ENCODE measurements around the gene PEAK1. TPM values are rescaled to one million over a fixed set of nuclear protein-coding genes. Genes with fewer than 3 reads are reported as not detected.

The PEAK1 gene
- total RNA-seq, 2 donors from 2014 or later, result 38.0 to 41.4 TPM

- H3K4me1 Mint-ChIP-seq (ENCODE audit: low read depth in 2 of 2), result peaks cover 21 to 32% of the 10 kb centered on the region in 2 donors
- no peaks in the 10 kb centered on the region for H3K9me3 Mint-ChIP-seq
These were observed 20.6 kb upstream of the PEAK1 start for GRCh38 chr15:77440378-77440999.

GRCh38 chr15:77437264-77437663, 17.4 kb upstream of the PEAK1 start:
- Mint-ChIP-seq H3K4me3 (no peak overlapping the region), H3K9me3 (no peaks in the 10 kb centered on the region), H3K27ac (no peak overlapping the region), H3K27me3 (no peaks in the 10 kb centered on the region), H3K4me1 (ENCODE audit: low read depth in 2 of 2) (peaks cover 22 to 32% of the 10 kb centered on the region in 2 donors), H3K36me3 (no peaks in the 10 kb centered on the region)
- DNase-seq (ENCODE audit: low spot score), result no peak
- no peak for ATAC-seq

More at GRCh38 chr15:77440378-77440999, 20.6 kb upstream of the PEAK1 start:
- ATAC-seq, result peak; percentile 56 to 76
- H3K36me3 Mint-ChIP-seq, result no peaks in the 10 kb centered on the region
- H3K4me3 Mint-ChIP-seq, result no peak overlapping the region
- no peaks in the 10 kb centered on the region for H3K27me3 Mint-ChIP-seq
- no peak overlapping the region for H3K27ac Mint-ChIP-seq
- no peak for DNase-seq (ENCODE audit: low spot score)

- DNase-seq (ENCODE audit: low spot score) (no peak), ATAC-seq (no peak)
- Mint-ChIP-seq H3K4me1 (ENCODE audit: low read depth in 2 of 2) (peaks cover 22 to 32% of the 10 kb centered on the region in 2 donors), H3K36me3 (no peaks in the 10 kb centered on the region), H3K4me3 (no peak overlapping the region), H3K27me3 (no peaks in the 10 kb centered on the region), H3K27ac (no peak overlapping the region), H3K9me3 (no peaks in the 10 kb centered on the region)
These were observed 16.9 kb upstream of the PEAK1 start for GRCh38 chr15:77436822-77437221.

GRCh38 chr15:77430652-77431051, 10.7 kb upstream of the PEAK1 start:
- Mint-ChIP-seq H3K36me3 (peaks cover 4% of the 10 kb centered on the region), H3K27ac (peak overlapping the region; percentile 44 to 55), H3K4me1 (ENCODE audit: low read depth in 2 of 2) (peaks cover 25 to 27% of the 10 kb centered on the region in 2 donors), H3K9me3 (no peaks in the 10 kb centered on the region), H3K27me3 (no peaks in the 10 kb centered on the region), H3K4me3 (peak overlapping the region; percentile 16)
- no peak for DNase-seq (ENCODE audit: low spot score)
- peak in 1 of 2 donors; percentile 68 for ATAC-seq

GRCh38 chr15:77430213-77430612, 10.3 kb upstream of the PEAK1 start:
- peaks cover 25 to 32% of the 10 kb centered on the region in 2 donors for H3K4me1 Mint-ChIP-seq (ENCODE audit: low read depth in 2 of 2)
- DNase-seq (ENCODE audit: low spot score), result no peak
- H3K27me3 Mint-ChIP-seq, result no peaks in the 10 kb centered on the region
- H3K9me3 Mint-ChIP-seq, result no peaks in the 10 kb centered on the region
- ATAC-seq, result peak; percentile 76 to 93
- H3K36me3 Mint-ChIP-seq, result peaks cover 5% of the 10 kb centered on the region
- peak overlapping the region; percentile 44 to 55 for H3K27ac Mint-ChIP-seq
- H3K4me3 Mint-ChIP-seq, result peak overlapping the region; percentile 16

- H3K9me3 Mint-ChIP-seq, result no peaks in the 10 kb centered on the region
- peak overlapping the region; percentile 6 for H3K4me3 Mint-ChIP-seq
- H3K4me1 Mint-ChIP-seq (ENCODE audit: low read depth in 2 of 2), result peaks cover 29 to 53% of the 10 kb centered on the region in 2 donors
- peaks cover 9% of the 10 kb centered on the region for H3K36me3 Mint-ChIP-seq
- H3K27me3 Mint-ChIP-seq, result no peaks in the 10 kb centered on the region
- H3K27ac Mint-ChIP-seq, result peak overlapping the region; percentile 20 to 21
- DNase-seq (ENCODE audit: low spot score) (no peak), ATAC-seq (no peak)
These were observed 7.0 kb upstream of the PEAK1 start for GRCh38 chr15:77426871-77427270.

GRCh38 chr15:77426377-77426776, 6.5 kb upstream of the PEAK1 start:
- Mint-ChIP-seq H3K36me3 (peaks cover 9% of the 10 kb centered on the region), H3K9me3 (no peaks in the 10 kb centered on the region), H3K27ac (peak overlapping the region; percentile 20 to 21), H3K4me1 (ENCODE audit: low read depth in 2 of 2) (peaks cover 29 to 58% of the 10 kb centered on the region in 2 donors), H3K4me3 (peak overlapping the region; percentile 6), H3K27me3 (no peaks in the 10 kb centered on the region)
- DNase-seq (ENCODE audit: low spot score), result no peak
- ATAC-seq, result no peak

GRCh38 chr15:77425104-77425503, 5.2 kb upstream of the PEAK1 start:
- ATAC-seq (no peak), DNase-seq (ENCODE audit: low spot score) (no peak)
- H3K4me1 Mint-ChIP-seq (ENCODE audit: low read depth in 2 of 2), result peaks cover 25 to 57% of the 10 kb centered on the region in 2 donors
- H3K27ac Mint-ChIP-seq, result no peak overlapping the region
- H3K27me3 Mint-ChIP-seq, result no peaks in the 10 kb centered on the region
- H3K36me3 Mint-ChIP-seq, result peaks cover 9% of the 10 kb centered on the region
- H3K4me3 Mint-ChIP-seq, result no peak overlapping the region
- no peaks in the 10 kb centered on the region for H3K9me3 Mint-ChIP-seq

- peak overlapping the region; percentile 96 to 99 for H3K27ac Mint-ChIP-seq
- peaks cover 28 to 57% of the 10 kb centered on the region in 2 donors for H3K4me1 Mint-ChIP-seq (ENCODE audit: low read depth in 2 of 2)
- peaks cover 9% of the 10 kb centered on the region for H3K36me3 Mint-ChIP-seq
- no peak for DNase-seq (ENCODE audit: low spot score)
- no peaks in the 10 kb centered on the region for H3K27me3 Mint-ChIP-seq
- H3K4me3 Mint-ChIP-seq, result peak overlapping the region; percentile 98
- H3K9me3 Mint-ChIP-seq, result no peaks in the 10 kb centered on the region
- ATAC-seq, result no peak
These were observed 1.4 kb upstream of the PEAK1 start for GRCh38 chr15:77421370-77421700.

- H3K4me1 Mint-ChIP-seq (ENCODE audit: low read depth in 2 of 2), result peaks cover 25 to 52% of the 10 kb centered on the region in 2 donors
- H3K9me3 Mint-ChIP-seq, result no peaks in the 10 kb centered on the region
- H3K27ac Mint-ChIP-seq, result peak within 1 kb of the TSS; percentile 96 to 99
- H3K4me3 Mint-ChIP-seq, result peak within 1 kb of the TSS; percentile 98
- peak; percentile 72 for DNase-seq (ENCODE audit: low spot score)
- H3K27me3 Mint-ChIP-seq, result no peaks in the 10 kb centered on the region
- H3K36me3 Mint-ChIP-seq, result peaks cover 9% of the 10 kb centered on the region
- peak; percentile 45 to 61 for ATAC-seq
These were observed 886 bp upstream of the PEAK1 start, which contains the start of gene HMG20A for GRCh38 chr15:77420610-77421369. HMG20A (plus strand) TSS chr15:77420888; CDS start chr15:77458408, 37,520 bp downstream.

- no peaks in the 10 kb centered on the region for H3K9me3 Mint-ChIP-seq
- peaks cover 4% of the 10 kb centered on the region for H3K36me3 Mint-ChIP-seq
- H3K4me1 Mint-ChIP-seq (ENCODE audit: low read depth in 2 of 2), result peaks cover 20 to 39% of the 10 kb centered on the region in 2 donors
- ATAC-seq (no peak), DNase-seq (ENCODE audit: low spot score) (peak; percentile 70)
- H3K27ac Mint-ChIP-seq, result peak overlapping the region; percentile 96 to 99
- H3K27me3 Mint-ChIP-seq, result no peaks in the 10 kb centered on the region
- peak overlapping the region; percentile 98 for H3K4me3 Mint-ChIP-seq
These were observed 703 bp downstream of the PEAK1 start for GRCh38 chr15:77418966-77419835.

- Mint-ChIP-seq H3K36me3 (peaks cover 4% of the 10 kb centered on the region), H3K4me1 (ENCODE audit: low read depth in 2 of 2) (peaks cover 18 to 32% of the 10 kb centered on the region in 2 donors), H3K27ac (peak overlapping the region; percentile 70 to 94), H3K4me3 (peak overlapping the region; percentile 98), H3K27me3 (no peaks in the 10 kb centered on the region), H3K9me3 (no peaks in the 10 kb centered on the region)
- ATAC-seq (no peak), DNase-seq (ENCODE audit: low spot score) (no peak)
These were observed 1.4 kb downstream of the PEAK1 start for GRCh38 chr15:77418391-77418965.

GRCh38 chr15:77417602-77418001, 2.3 kb downstream of the PEAK1 start:
- H3K27ac Mint-ChIP-seq, result no peak overlapping the region
- H3K9me3 Mint-ChIP-seq, result no peaks in the 10 kb centered on the region
- DNase-seq (ENCODE audit: low spot score), result no peak
- H3K27me3 Mint-ChIP-seq, result no peaks in the 10 kb centered on the region
- H3K4me1 Mint-ChIP-seq (ENCODE audit: low read depth in 2 of 2), result peaks cover 23 to 26% of the 10 kb centered on the region in 2 donors
- H3K36me3 Mint-ChIP-seq, result peaks cover 4% of the 10 kb centered on the region
- no peak for ATAC-seq
- H3K4me3 Mint-ChIP-seq, result peak overlapping the region; percentile 43

Data from natural killer cell treated with Interleukin-12 subunit alpha and Interleukin-12 subunit beta and Interleukin-15 and Interleukin-18, amount 100 ng/mL, for 72 hours (primary cell).